SK-N-SH (cell line): ENCODE results near the gene SCD5. TPM values are rescaled to one million over a fixed set of nuclear protein-coding genes. Genes with fewer than 3 reads are reported as not detected.

Experiments used
- CTCF ChIA-PET: fragments of 300-600, 350-600 bp; formaldehyde crosslinking; extraction: SDS; loops from one replicate; lab custom pipeline; 2021; lab: Yijun Ruan, JAX
- POLR2A ChIA-PET: fragments of 350-600 bp; sonication (Branson Sonifier 250); formaldehyde crosslinking; extraction: SDS; loops from one replicate; lab custom pipeline; 2020; ENCODE audit warnings: antibody characterized with exemption, inconsistent platforms; lab: Yijun Ruan, JAX
- DNase-seq: peaks from one replicate; pipeline ENCODE4 v3.0.0; 2012
- H2AFZ ChIP-seq: fragments of 200-600 bp; sonication (generic); 2 replicates; pipeline ENCODE4 v1.8.1; 2016; ENCODE audit warnings: antibody characterized with exemption, mild to moderate bottlenecking, low read depth
- H3F3A ChIP-seq: fragments of 200-600 bp; sonication (generic); replicated peaks from 2 replicates; pipeline ENCODE3; 2016; ENCODE audit warnings: antibody characterized with exemption, mild to moderate bottlenecking; ENCODE audit not compliant: insufficient read depth
- H3K27ac ChIP-seq, 2 experiments: fragments of 200-500 bp in 1 of 2; fragments of 200-600 bp in 1 of 2; sonication (Bioruptor generic) in 1 of 2; sonication (generic), shearing (Covaris generic) in 1 of 2; 2 replicates each; pipeline versions ENCODE4 v1.5.1 to v1.6.1; 2014 to 2016; ENCODE audit warnings: low read depth in 2 of 2, inconsistent platforms in 1 of 2, low read length in 1 of 2, mild to moderate bottlenecking in 1 of 2, mixed read lengths in 1 of 2
- H3K27me3 ChIP-seq: fragments of 200-600 bp; sonication (generic), shearing (Covaris generic); 2 replicates; pipeline ENCODE4 v1.6.1; 2016; ENCODE audit warnings: mixed run types; ENCODE audit not compliant: insufficient read depth
- H3K36me3 ChIP-seq, 2 experiments: fragments of 200-500 bp in 1 of 2; fragments of 200-600 bp in 1 of 2; sonication (Bioruptor generic) in 1 of 2; sonication (generic) in 1 of 2; replicated peaks in 1 of 2; 2 replicates each; pipeline versions ENCODE3 to v1.5.1; 2014 to 2016; ENCODE audit warnings: low read length in 1 of 2, mild to moderate bottlenecking in 1 of 2; ENCODE audit not compliant: insufficient read depth in 2 of 2, control insufficient read depth in 1 of 2
- H3K4me1 ChIP-seq, 2 experiments: fragments of 200-500 bp in 1 of 2; fragments of 200-600 bp in 1 of 2; sonication (Bioruptor generic) in 1 of 2; sonication (generic), shearing (Covaris generic) in 1 of 2; 2 replicates each; pipeline versions ENCODE4 v1.5.1 to v1.6.1; 2014 to 2016; ENCODE audit warnings: low read depth in 1 of 2, low read length in 1 of 2, mixed run types in 1 of 2; ENCODE audit not compliant: insufficient read depth in 2 of 2, control insufficient read depth in 1 of 2
- H3K4me2 ChIP-seq: fragments of 200-600 bp; sonication (generic), shearing (Covaris generic); 2 replicates; pipeline ENCODE4 v1.6.1; 2017; ENCODE audit warnings: mixed run types
- H3K4me3 ChIP-seq, 2 experiments: fragments of 200-500 bp in 1 of 2; fragments of 200-600 bp in 1 of 2; sonication (Bioruptor generic) in 1 of 2; sonication (generic), shearing (Covaris generic) in 1 of 2; 2 replicates each; pipeline versions ENCODE4 v1.5.1 to v1.8.1; 2014 to 2016; ENCODE audit warnings: low read depth in 2 of 2, inconsistent platforms in 1 of 2, low read length in 1 of 2, mild to moderate bottlenecking in 1 of 2, mixed read lengths in 1 of 2, moderate library complexity in 1 of 2
- H3K79me2 ChIP-seq: fragments of 200-600 bp; sonication (generic); 2 replicates; pipeline ENCODE4 v1.8.1; 2017; ENCODE audit warnings: mild to moderate bottlenecking; ENCODE audit not compliant: insufficient read depth
- H3K9ac ChIP-seq: fragments of 200-600 bp; sonication (generic); 2 replicates; pipeline ENCODE4 v1.6.1; 2017; ENCODE audit warnings: mixed run types
- H3K9me2 ChIP-seq: fragments of 200-600 bp; sonication (generic); 2 replicates; pipeline ENCODE4 v1.6.1; 2017; ENCODE audit warnings: mixed run types
- H3K9me3 ChIP-seq: fragments of 200-600 bp; sonication (generic); 2 replicates; pipeline ENCODE4 v1.6.1; 2017; ENCODE audit warnings: mixed run types, mild to moderate bottlenecking, moderate library complexity
- H4K20me1 ChIP-seq: fragments of 200-600 bp; sonication (generic); 2 replicates; pipeline ENCODE4 v1.6.1; 2017; ENCODE audit warnings: mild to moderate bottlenecking, mixed run types; ENCODE audit not compliant: insufficient read depth
- EZH2phosphoT487 ChIP-seq: fragments of 200-600 bp; sonication (generic); IDR thresholded peaks from 2 replicates; pipeline ENCODE4 v1.6.1; 2017; ENCODE audit warnings: low read depth, mixed run types, mild to moderate bottlenecking, antibody characterized with exemption, moderate library complexity, borderline replicate concordance
- FOXM1 ChIP-seq: IDR thresholded peaks from 2 replicates; pipeline ENCODE4 v1.4.0; 2012; ENCODE audit warnings: low read depth, mild to moderate bottlenecking
- GATA2 ChIP-seq: sonication (generic); formaldehyde crosslinking; IDR thresholded peaks from 2 replicates; pipeline ENCODE4 v1.5.0; 2020; ENCODE audit warnings: mild to moderate bottlenecking, missing genetic modification reagents
- NFIC ChIP-seq: IDR thresholded peaks from 2 replicates; pipeline ENCODE4 v1.4.0; 2012; ENCODE audit warnings: borderline replicate concordance
- RFX5 ChIP-seq: IDR thresholded peaks from 2 replicates; pipeline ENCODE4 v1.6.1; 2012; ENCODE audit warnings: mild to moderate bottlenecking, improper control_type of control experiment, low read length
- RXRA ChIP-seq: IDR thresholded peaks from 2 replicates; pipeline ENCODE4 v1.4.0; 2012; ENCODE audit warnings: low read depth, mild to moderate bottlenecking, borderline replicate concordance
- TAF1 ChIP-seq: IDR thresholded peaks from 2 replicates; pipeline ENCODE4 v1.6.1; 2012; ENCODE audit warnings: low read depth, mild to moderate bottlenecking, low read length, moderate library complexity, borderline replicate concordance
- TEAD4 ChIP-seq: IDR thresholded peaks from 2 replicates; pipeline ENCODE4 v1.4.0; 2012; ENCODE audit warnings: mild to moderate bottlenecking, borderline replicate concordance; ENCODE audit not compliant: insufficient read depth
- YY1 ChIP-seq: IDR thresholded peaks from 2 replicates; pipeline ENCODE4 v1.4.0; 2012; ENCODE audit warnings: low read depth, mild to moderate bottlenecking
- WGBS: methylation state at CpG from one replicate; pipeline ENCODE4 v1.1.6; 2017; ENCODE audit warnings: low lambda C conversion rate; 5-methylcytosine and 5-hydroxymethylcytosine counted together
- polyA plus RNA-seq, 3 experiments: library from polyadenylated mRNA; depleted of rRNA; stranded (reverse); fragments of >200 nt; gene quantifications; 2 replicates each; pipeline ENCODE4 v1.2.3, GENCODE V29; 2012
- TF ChIP-seq, protein P1 (sequence below): fragments of 150-350 bp; IDR thresholded peaks from 2 replicates; pipeline ENCODE4 v1.6.1; 2016; ENCODE audit warnings: mild to moderate bottlenecking, low read depth, low read length
- TF ChIP-seq, protein P2 (sequence below): IDR thresholded peaks from 2 replicates; pipeline ENCODE4 v1.4.0; 2012; ENCODE audit warnings: low read depth, borderline replicate concordance
- TF ChIP-seq, protein P3 (sequence below): IDR thresholded peaks from 2 replicates; pipeline ENCODE4 v1.6.1; 2012; ENCODE audit warnings: mild to moderate bottlenecking, low read depth, low read length, moderate library complexity

SCD5 gene
- polyA plus RNA-seq, 1 of the 3 experiments (the other 2 are of a cell fraction), result 23.7 TPM

DNA sequence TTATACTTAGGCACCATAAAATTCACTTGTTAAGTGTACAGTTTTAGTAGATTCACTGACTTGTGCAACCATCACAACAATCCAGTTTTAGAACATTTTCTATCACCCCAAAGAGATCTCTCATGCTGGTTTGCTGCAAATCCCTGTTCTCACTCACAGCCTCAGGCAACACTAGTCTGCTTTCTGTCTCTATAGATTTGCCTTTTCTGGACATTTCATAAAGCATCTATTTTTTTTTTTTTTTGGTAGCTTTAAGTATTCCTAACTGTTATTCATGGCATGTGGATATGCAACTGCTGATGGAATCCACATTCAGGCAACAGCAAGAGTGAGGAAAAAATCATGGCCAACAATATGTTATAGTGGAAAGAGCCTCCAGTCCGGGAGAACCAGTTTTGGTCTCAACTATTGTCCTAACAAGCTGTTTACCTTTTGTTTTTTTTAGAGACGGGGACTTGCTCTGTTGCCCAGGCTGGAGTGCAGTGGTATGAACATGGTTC lies 209.8 kb downstream of the SCD5 start:
- Histone ChIP-seq H3K27me3 (peaks cover 18% of the 10 kb centered on the region; the same call in 1 of the 2 replicates), H3F3A (no peaks in the 10 kb centered on the region), H3K79me2 (no peaks in the 10 kb centered on the region), H2AFZ (no peak overlapping the region), H3K4me2 (no peak overlapping the region), H3K4me3 (no peak overlapping the region), H3K36me3 (no peaks in the 10 kb centered on the region), H3K4me1 (peaks cover 0 to 5% of the 10 kb centered on the region in 2 experiments; a peak in 2 of 4 replicates), H3K27ac (no peak overlapping the region), H3K9me2 (no peaks in the 10 kb centered on the region), H3K9me3 (no peaks in the 10 kb centered on the region), H3K9ac (no peak overlapping the region), H4K20me1 (no peaks in the 10 kb centered on the region)
- DNase-seq, result no peak
- POLR2A ChIA-PET, result no interaction called here
- TF ChIP-seq RXRA, result no peak
- CTCF ChIA-PET, result interaction anchor here (1.0 kb wide), 1 partner anchor 9 kb away, joined by 3 read pairs; no protein-coding TSS in a partner anchor
- WGBS, result 38% methylated on average over 2 of the region's 2 CpGs

DNA sequence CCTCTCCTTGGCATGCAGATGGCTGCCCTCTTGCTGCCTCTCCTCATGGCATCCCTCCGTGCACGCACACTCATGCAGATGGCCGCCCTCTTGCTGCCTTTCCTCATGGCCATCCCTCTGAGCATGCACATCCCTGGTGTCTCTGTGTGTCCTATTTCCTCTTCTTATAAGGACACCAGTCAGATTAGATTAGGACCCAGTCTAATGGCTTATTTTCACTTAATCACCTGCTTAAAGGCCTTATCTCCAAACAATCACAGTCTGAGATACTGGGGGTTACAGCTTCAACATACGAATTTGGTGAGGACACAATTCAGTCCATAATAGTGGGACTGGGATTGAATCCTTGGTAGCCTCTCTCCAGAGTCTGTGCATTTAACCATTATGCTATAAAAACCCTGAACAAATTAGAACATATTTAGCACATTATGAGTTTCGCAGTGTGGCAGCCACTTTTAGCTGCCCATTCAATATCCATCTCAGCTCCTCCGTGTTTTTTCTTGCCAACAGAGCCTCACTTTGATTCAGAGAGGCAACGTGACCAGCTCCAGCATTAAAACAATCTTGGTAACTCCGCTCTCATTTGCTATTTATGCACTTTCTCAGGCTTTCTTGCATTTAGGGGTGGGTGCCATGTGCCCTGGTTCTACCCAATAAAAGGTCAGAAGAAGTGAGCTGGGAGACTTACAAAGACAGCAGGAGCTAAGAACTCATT lies 210.6 kb downstream of the SCD5 start:
- WGBS, result 54% methylated on average over 8 of the region's 8 CpGs
- CTCF ChIA-PET, result interaction anchor here (1.6 kb wide), 1 partner anchor 13 kb away, joined by 3 read pairs; no protein-coding TSS in a partner anchor
- H3K27me3 ChIP-seq, result peaks cover 18% of the 10 kb centered on the region; the same call in 1 of the 2 replicates

DNA sequence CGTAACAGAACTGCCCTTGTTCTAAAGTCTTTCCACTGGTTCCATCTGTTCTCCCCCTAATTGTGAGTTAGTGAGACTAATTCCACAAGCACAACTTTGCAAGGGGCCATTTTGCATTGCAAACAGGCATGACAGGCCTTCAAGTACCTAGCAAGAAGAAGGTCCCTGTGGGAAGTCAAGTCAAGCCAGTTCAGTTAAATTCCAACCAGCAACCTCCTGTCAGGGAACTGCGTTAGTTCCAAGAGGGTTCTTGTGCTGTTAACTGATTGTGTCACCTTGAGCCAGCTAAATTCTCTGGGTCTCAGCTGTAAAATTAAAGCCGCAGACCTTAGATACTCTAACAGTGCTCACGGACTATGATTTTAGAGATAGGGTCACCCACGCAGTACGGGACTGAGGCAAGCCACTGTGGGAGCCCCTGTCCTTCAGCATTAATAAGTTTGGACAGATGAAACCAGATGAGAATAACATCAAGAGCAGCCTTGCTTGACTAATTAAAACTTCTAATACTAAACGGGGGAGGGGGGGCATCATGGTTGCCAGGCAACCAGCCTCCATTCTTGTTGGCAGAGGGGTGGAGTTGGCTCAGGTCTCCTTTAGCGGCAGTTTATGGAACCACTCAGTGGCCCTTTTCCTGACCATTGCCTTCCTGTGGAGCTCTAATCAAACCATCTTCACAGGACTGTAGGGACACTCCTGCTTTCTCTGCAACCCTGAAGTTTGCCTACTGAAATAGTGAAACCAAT lies 212.7 kb downstream of the SCD5 start:
- ChIA-PET CTCF (interaction anchor here (0.7 to 1.6 kb wide), 2 partner anchors 15 to 100 kb away, joined by 3 read pairs; no protein-coding TSS in a partner anchor), POLR2A (no interaction called here)
- Histone ChIP-seq H2AFZ (no peak overlapping the region), H3K9me2 (no peaks in the 10 kb centered on the region), H3K27me3 (peaks cover 2% of the 10 kb centered on the region; the same call in 1 of the 2 replicates), H3K4me1 (peaks cover 0 to 5% of the 10 kb centered on the region in 2 experiments; a peak in 2 of 4 replicates), H3K9ac (no peak overlapping the region), H3F3A (no peaks in the 10 kb centered on the region), H4K20me1 (no peaks in the 10 kb centered on the region), H3K27ac (no peak overlapping the region), H3K4me3 (no peak overlapping the region), H3K79me2 (no peaks in the 10 kb centered on the region), H3K4me2 (no peak overlapping the region), H3K36me3 (no peaks in the 10 kb centered on the region), H3K9me3 (no peaks in the 10 kb centered on the region)
- 68% methylated on average over 8 of the region's 8 CpGs for WGBS
- DNase-seq, result no peak
- TF ChIP-seq TEAD4, result no peak
- no peak for TF ChIP-seq YY1
- TF ChIP-seq NFIC, result no peak
- TF ChIP-seq EZH2phosphoT487, result no peak
- TF ChIP-seq RFX5, result no peak
- no peak for TF ChIP-seq TAF1
- TF ChIP-seq FOXM1, result no peak
- TF ChIP-seq, protein P1, sequence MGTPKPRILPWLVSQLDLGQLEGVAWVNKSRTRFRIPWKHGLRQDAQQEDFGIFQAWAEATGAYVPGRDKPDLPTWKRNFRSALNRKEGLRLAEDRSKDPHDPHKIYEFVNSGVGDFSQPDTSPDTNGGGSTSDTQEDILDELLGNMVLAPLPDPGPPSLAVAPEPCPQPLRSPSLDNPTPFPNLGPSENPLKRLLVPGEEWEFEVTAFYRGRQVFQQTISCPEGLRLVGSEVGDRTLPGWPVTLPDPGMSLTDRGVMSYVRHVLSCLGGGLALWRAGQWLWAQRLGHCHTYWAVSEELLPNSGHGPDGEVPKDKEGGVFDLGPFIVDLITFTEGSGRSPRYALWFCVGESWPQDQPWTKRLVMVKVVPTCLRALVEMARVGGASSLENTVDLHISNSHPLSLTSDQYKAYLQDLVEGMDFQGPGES, result no peak
- TF ChIP-seq, protein P2, sequence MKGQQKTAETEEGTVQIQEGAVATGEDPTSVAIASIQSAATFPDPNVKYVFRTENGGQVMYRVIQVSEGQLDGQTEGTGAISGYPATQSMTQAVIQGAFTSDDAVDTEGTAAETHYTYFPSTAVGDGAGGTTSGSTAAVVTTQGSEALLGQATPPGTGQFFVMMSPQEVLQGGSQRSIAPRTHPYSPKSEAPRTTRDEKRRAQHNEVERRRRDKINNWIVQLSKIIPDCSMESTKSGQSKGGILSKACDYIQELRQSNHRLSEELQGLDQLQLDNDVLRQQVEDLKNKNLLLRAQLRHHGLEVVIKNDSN, result no peak
- TF ChIP-seq, protein P3, sequence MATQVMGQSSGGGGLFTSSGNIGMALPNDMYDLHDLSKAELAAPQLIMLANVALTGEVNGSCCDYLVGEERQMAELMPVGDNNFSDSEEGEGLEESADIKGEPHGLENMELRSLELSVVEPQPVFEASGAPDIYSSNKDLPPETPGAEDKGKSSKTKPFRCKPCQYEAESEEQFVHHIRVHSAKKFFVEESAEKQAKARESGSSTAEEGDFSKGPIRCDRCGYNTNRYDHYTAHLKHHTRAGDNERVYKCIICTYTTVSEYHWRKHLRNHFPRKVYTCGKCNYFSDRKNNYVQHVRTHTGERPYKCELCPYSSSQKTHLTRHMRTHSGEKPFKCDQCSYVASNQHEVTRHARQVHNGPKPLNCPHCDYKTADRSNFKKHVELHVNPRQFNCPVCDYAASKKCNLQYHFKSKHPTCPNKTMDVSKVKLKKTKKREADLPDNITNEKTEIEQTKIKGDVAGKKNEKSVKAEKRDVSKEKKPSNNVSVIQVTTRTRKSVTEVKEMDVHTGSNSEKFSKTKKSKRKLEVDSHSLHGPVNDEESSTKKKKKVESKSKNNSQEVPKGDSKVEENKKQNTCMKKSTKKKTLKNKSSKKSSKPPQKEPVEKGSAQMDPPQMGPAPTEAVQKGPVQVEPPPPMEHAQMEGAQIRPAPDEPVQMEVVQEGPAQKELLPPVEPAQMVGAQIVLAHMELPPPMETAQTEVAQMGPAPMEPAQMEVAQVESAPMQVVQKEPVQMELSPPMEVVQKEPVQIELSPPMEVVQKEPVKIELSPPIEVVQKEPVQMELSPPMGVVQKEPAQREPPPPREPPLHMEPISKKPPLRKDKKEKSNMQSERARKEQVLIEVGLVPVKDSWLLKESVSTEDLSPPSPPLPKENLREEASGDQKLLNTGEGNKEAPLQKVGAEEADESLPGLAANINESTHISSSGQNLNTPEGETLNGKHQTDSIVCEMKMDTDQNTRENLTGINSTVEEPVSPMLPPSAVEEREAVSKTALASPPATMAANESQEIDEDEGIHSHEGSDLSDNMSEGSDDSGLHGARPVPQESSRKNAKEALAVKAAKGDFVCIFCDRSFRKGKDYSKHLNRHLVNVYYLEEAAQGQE, result no peak

More for the DNA sequence above, 210.6 kb downstream of the SCD5 start:
- Histone ChIP-seq H3F3A (no peaks in the 10 kb centered on the region), H4K20me1 (no peaks in the 10 kb centered on the region), H3K9me2 (no peaks in the 10 kb centered on the region), H3K36me3 (no peaks in the 10 kb centered on the region), H3K4me2 (no peak overlapping the region), H3K9ac (no peak overlapping the region), H3K4me3 (no peak overlapping the region), H2AFZ (no peak overlapping the region), H3K27ac (no peak overlapping the region), H3K79me2 (no peaks in the 10 kb centered on the region), H3K9me3 (no peaks in the 10 kb centered on the region), H3K4me1 (peaks cover 0 to 5% of the 10 kb centered on the region in 2 experiments; a peak in 2 of 4 replicates)
- no peak for TF ChIP-seq FOXM1
- 0 out of 2 replicates have a peak, but pooled peaks have one; percentile 15 for TF ChIP-seq GATA2 (CRISPR knock-in tag)
- DNase-seq, result no peak
- POLR2A ChIA-PET, result no interaction called here
